Stimulated activated CD8-positive, alpha-beta memory T cell treated with anti-CD3 and anti-CD28 coated beads, Interleukin-2, amount 100 ng/mL, for 48 hours (primary cell): ENCODE measurements around the gene SCFD2.
"Not testable (repeated sequence)": the region's sequence is repeated elsewhere in the genome, so short reads cannot be mapped to it uniquely, and the experiment has no call there.

Source experiments
- DNase-seq, 2 donors: peaks; one replicate each; pipeline ENCODE4 v3.0.0-alpha.2; 2020; ENCODE audit warnings: low read depth in 2 of 2

Gene SCFD2

DNA sequence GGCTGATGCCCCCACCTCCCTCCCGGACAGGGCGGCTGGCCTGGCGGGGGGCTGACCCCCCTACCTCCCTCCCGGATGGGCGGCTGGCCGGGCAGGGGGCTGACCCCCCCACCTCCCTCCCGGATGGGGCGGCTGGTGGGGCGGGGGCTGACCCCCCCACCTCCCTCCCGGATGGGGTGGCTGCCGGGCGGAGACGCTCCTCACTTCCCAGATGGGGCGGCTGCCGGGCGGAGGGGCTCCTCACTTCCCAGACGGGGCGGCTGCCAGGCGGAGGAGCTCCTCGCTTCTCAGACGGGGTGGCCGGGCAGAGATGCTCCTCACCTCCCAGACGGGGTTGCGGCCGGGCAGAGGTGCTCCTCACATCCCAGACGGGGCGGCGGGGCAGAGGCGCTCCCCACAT lies 127.5 kb downstream of the SCFD2 start:
- not testable (repeated sequence) for DNase-seq

DNA sequence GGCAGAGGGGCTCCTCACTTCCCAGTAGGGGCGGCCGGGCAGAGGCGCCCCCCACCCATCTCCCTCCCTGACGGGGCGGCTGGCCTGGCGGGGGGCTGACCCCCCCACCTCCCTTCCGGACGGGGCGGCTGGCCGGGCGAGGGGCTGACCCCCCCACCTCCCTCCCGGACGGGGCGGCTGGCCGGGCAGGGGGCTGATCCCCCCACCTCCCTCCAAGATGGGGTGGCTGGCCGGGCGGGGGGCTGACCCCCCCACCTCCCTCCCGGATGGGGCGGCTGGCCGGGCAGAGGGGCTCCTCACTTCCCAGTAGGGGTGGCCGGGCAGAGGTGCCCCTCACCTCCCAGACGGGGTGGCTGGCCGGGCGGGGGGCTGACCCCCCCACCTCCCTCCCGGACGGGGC lies 128.1 kb downstream of the SCFD2 start:
- DNase-seq, result not testable (repeated sequence)

DNA sequence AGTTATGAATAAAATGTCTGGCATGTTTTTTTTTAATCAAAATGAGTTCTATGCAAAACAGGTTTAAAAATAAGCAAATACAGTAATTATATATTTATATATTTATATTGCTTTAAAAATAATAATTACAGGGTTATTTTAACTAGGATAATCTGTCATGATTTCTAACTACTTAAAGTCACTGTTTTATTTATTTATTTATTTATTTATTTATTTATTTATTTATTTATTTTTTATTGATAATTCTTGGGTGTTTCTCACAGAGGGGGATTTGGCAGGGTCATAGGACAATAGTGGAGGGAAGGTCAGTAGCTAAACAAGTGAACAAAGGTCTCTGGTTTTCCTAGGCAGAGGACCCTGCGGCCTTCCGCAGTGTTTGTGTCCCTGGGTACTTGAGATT lies 129.2 kb downstream of the SCFD2 start:
- not testable (repeated sequence) for DNase-seq

DNA sequence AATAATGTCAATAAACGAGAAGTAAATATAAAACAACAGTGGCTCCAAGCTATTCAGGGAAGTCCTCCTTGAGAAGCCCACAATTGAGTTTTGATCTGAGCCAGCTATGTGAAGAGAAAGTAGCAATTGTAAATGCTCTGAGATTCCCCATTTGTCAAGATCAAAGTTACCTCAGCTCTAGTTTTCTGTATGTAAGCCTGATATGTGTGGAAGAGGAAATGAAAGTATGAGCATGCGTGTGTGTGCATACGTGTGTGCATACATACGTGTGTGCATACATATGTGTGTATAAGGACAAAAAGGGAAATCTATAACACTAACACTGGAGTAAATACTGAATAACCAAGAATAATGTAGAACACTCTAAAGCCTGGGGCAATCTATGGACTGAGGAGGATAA lies 130.3 kb downstream of the SCFD2 start:
- DNase-seq, result no peak

DNA sequence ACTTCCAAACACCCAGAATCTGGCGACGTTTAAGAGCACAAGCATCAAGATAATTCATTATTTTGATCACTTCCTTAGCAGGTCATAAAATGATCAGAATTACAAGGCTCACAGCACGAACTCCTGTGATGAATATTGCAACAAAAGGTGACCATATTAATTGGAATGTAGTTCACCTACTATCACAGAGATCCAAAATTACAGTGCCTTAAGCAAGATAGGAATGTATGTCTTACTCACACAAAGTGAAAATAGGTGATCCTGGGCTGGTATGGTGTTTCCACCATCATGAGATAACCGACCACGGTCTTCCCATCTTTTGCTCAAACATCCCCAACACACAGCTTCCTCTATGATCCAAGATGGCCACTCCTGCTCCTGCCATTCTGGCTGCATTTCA lies 131.2 kb downstream of the SCFD2 start:
- no peak for DNase-seq

DNA sequence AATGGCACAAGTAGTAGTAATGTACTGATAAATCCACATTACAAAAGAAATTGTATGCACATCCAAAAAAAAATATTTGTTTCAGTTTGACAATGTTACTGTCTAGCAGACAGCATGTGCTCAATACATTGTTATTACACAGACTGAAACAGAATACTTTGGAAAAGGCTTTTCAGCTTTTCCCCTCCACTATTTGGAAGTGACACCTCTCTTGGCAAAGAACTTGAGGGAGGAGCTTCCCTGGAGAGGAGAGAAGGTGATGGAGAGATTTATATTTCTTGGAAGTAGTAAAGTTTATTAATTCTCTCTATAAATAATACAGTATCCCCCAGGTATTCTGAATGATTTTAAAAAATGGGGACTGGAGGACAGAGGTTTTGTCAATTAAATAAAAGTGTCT lies 131.8 kb downstream of the SCFD2 start:
- DNase-seq, result no peak

DNA sequence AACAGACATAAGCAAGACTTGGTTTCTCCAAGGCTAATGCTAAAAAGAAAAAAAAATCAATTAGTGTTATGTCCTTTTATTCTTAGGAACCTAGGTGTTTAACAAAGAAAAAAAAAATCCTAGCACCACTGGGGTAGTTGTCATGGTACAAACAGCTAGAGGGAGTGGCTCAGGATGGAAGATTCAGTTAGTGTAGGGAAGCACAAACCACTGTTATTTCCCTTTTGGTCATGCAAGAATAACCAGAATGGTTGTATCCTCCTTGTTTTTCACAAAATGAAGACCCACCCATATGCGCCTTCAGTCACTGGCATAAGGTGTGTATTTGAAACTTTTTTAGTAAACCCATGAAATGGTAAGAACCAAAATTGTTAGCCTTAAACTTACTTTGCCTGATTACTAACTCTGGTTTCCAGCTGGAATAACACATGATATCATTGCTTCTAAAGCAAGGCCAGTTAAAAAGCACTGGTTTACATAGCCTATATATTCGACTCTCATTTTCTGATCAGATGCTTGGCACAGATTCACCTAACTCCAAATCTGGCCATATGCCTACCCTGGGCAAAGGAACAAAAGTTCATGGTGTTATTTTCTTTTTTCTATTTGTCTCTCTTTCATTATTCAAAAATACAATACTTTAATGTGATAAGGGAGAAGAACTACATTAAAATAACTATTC lies 132.6 kb downstream of the SCFD2 start:
- DNase-seq, result no peak

DNA sequence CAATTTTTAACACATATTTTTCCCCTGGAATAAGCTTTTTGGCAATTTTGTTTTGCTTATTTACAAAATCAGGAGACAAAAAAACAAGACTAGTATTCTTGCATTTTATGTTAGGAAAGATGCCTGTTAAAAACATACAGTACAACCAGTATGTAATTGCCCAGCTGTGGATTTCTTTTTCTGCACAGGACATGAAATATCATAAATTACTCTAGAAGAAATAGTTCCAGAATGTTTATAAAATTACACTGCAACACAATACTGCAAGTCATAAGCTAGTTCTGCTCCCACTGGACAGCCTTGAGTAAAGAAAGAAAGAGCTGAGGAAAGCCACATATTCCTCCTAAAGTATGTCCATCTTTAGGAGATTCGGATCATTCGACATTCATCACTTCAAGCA lies 133.5 kb downstream of the SCFD2 start:
- DNase-seq, result no peak

DNA sequence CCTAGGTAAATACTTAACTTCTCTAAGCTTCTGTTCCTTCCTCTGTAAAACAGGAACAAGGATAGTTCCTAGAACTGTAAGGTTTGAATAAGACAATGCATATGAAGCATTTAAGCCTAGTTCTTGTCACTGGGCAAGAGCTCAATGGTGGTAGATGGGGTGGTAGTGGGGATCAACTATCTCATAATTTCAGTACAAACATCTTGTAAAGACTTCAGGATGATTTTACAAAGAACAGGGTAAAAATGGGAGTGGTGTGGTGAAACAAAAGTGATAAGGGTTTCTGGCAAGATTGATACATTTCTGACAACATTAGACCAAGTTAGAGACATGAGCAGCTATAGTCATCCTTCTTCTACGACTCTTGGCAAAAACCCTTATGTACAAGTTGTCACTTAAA lies 137.8 kb downstream of the SCFD2 start:
- no peak for DNase-seq

DNA sequence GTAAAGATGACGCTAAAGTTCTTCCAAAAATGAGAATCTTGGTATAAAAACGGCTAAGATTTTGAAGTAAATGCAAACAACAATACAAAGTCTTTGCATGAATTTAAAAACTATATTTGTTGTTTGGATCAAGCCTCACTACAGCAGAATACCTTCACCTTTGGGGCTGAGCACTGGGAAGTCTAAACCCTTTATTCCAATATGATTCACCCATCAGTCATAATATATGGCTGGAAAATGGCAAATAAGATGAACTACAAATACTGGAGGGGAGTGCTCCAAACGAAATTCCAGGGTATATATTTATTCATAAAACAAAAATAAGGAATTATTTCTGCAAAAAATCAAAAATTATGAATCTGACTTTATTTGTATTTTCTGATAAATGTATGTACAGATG lies 138.4 kb downstream of the SCFD2 start:
- no peak for DNase-seq

DNA sequence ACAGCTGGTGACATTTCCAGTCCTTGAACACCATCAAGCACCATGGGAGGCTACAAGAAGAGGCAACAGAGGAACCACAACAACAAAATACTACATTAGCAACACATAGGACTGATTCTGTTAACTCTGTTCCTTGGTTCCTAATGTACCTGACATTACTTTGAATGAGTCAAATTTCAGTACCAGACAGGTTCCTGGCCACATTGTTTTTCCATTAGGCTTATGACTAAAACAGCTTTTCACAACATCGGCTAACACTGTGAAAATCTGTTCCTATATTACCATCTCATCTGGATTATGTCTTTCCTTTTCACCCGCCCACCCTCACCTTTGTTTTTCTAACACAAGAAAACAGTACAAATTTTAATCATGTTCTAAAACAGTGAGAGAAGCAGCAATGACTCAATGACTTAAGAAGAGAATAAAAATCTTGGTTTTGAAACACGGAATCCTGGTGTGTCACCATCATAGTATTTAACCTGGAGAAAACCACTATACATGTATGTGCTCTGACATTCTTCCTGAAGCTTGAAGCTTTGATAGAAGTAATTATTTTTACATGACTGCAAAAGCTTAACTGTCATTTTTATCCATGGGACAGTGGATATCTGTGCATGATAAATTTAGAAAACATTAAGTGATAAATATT lies 143.9 kb downstream of the SCFD2 start:
- no peak for DNase-seq

DNA sequence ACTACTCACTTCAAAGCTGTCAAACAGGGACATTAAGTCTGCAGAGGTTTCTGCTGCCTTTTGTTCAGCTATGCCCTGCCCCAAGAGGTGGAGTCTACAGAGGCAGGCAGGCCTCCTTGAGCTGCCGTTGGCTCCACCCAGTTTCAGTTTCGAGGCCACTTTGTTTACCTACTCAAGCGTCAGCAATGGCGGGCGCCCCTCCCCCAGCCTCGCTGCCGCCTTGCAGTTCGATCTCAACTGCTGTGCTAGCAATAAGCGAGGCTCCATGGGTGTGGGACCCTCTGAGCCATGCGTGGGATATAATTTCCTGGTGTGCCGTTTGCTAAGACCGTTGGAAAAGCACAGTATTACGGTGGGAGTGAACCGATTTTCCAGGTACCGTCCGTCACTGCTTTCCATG lies 146.7 kb downstream of the SCFD2 start:
- DNase-seq, result not testable (repeated sequence)

DNA sequence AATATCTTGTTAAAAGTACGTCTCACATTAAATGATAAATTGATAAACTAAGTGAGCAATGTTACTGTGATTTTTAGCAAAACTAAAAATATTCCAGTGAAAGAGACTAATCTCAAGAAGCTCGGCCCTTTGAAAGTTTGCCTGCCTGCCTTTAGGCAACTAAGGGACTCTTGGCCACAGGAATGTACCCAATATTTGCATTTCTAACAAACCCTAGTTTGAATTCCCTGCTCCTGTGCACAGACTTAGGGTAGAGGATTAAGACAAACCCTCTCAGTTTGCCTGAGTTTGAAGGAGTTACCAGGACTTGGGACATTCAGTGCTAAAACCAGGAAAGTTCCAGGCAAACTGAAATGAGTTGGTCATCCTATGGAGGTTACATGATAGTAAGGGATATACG lies 157.1 kb downstream of the SCFD2 start:
- DNase-seq, result no peak

DNA sequence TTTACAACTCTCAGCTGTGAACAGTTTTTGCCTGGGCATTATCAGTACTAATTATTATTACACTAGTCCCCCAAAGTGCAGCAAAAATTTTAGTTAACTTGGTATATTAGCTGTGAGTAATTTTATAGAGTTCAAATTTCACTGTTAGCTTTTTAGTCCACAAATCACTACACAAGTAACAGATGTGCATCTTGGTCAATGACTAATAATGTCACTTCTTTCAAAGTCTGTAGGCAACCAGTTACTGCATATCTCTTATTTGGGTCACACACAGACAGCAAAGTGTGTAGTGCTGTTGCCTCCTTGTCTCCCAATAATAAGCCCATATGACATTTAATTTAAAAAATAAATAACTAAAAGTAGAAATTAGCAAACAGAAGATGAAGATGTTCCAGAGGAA lies 159.9 kb downstream of the SCFD2 start:
- DNase-seq, result no peak

DNA sequence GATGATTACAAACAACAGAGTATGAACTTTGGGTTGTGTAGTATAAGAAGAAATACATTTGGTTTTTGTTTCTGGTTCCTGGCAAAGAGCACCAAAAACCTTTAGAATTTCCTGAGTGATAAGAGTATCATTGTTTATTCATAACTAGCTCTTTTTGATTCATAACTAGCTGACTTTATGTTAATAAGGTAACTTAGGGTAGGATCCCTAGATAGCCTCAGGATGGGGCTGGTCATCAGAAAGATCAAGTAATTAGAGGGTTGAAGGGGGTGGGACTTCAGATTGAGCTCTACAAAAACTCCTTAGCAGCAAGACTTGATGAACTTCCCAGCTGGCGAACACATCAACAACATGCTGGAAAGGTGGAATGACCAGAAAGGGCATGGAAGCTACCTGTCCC lies 166.5 kb downstream of the SCFD2 start:
- DNase-seq, result no peak

DNA sequence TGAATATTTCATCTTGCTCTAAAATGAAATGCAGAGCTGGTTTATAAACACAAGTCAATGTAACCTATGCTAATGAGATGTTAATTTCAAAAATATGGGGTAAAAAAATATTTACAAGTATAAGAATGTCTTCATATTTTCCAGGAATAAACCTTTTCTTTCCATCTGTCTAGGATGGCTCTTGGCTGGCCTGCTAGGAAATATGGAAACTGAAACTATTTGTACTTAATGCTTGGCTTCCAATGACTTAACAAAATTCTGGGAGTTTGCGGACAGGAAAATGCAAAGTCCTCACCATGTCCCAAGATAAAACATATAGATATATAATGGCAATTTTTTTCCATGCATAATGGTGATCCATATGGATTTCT lies 168.1 kb downstream of the SCFD2 start:
- DNase-seq, result no peak

DNA sequence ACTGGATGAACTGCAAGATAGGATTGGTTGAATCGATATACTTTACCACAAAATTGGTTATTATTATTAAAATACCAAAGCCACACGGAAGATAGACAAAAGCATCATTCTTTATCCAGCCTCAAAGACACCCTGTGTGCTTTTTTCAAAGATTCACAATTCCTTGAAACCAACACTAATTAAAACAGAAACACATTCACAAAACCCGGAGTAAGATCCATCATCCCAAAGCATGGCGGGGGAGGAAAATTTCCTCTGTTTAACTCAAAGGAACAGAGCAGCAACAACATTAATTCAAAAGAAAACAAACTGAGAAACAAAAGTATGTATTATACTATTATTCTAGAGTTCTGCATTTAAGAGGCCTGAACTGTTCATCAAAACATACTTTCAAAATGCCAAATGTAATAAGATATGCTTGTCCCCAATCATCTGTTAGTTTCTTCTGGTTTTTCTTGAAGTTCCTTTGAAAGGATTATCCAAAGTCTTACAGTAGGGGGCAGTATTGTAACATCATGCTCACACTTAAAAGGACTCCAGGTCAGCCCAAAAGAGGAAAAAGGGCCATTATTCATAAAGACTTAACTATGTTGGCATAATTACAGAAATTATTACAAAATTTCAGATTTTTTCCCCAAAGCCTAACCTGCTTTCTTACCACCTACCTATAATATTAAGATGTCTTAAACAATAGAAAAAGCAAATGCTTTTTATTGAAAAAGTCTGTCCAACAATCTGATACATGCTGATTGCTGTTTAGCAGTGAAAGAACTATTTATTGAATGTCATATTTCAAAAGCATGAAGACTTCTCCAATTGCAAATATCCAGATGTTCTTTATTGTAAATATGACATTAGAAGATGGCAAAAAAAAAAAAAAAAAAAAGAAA lies 168.7 kb downstream of the SCFD2 start:
- DNase-seq, result no peak

DNA sequence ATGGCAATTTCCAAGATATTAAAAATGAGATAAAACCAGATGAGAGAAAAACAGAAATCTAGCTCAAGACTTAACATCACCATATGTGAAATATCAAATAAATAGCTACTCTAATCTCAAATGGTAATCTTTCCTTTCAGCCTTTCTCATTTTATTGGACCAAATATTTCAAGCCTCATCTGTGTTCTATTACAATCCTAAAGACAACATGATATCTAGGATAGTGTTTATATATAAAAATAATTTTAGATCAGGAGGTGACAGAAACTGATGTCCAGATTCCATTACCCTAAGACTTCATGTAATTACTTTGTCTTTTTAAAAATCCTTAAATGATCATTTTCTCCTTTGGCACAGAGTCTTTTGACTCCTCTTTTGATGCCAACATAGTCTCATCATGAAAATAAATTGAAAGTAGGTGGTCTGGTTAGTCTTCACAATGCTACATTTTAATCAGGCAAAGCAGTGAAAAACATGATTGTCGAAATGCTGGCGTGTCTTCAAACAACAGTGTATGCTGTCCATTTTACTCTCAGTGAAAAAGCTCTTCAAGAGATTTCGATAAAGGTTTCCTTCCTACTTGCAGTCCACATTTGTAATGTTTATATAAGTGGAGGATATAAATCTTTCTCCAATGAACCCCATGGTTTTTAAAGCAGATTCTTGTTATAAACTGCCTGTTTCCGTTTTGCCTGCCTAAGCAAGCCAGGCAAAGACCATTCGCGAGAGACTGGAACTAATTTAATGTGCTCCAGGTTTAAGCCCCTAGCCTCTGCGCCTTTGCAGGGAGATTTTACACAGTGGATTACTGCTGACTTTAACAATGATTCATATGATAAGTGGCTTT lies 169.8 kb downstream of the SCFD2 start:
- no peak for DNase-seq

DNA sequence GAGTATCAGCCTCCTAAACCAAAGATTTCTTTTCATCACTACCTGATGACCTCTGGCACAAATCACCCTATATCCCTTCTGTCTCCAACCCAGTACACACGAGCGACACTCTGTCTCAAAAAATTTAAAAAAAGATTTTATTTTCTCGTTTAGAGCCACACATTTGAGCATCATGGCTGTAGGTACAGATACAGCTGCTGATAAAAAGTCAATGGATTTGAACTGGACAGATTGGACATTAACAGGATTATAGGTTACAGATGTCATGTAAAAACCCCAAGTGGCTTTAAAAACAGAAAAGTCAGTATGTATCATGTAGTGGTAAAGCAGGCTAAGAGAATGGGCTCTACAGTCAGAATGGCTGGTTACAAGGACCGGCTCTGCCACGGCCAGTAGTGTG lies 171.1 kb downstream of the SCFD2 start:
- no peak for DNase-seq

DNA sequence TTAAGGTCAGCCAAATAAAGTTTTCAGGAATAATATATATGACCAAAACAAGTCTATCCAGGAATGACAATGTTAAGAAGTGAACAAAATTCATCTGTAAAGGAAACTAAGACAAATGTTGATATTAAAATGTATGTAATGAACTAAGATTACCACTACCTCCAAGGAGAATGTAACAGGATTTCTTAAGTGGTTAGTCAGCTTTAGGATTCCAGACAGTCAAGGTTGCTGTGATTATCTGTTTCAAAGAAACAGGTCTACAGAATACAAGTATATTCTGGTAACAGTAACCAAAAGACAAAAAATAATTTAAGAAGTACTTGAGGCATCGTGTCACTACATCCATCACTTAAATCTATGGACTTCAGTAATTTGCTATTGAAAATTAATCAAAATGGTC lies 172.8 kb downstream of the SCFD2 start:
- DNase-seq, result no peak

DNA sequence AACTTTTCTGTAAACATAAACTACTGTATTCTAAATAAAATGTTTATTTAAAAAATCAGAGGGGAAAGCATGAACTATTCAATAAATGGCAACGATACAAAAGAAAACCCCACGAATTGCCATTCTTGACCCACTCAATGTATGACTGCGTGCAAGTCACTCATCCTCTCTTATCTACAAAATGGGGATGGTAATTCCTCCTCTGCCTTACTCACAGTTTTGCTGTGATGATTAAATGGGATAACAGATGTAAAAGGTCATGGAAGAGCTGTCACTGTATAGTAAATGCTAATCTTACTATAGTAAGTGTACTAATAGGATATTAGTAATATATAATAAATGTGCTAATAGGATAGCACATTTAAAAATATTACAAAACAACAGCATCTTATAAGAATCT lies 173.4 kb downstream of the SCFD2 start:
- no peak for DNase-seq

DNA sequence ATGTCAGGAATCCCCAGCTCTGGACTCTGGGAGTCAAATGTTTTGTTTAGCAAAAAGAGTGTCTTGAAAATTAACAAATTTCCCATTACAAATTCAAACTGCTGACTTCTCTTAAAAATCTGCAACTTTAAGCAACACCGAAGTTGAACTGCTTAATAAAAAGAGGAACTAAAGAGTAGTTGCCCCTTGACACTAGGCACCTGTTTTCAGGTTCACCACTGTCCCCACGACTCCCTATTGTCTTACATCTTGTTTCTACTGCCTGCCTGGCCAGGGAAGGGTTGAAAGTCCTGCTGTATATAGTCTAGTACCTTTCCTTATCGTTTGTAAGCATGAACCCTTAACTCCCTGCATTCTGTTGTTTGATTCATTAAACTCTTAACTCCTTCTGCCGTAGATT lies 173.9 kb downstream of the SCFD2 start:
- DNase-seq, result no peak
